ENCODE data around the gene PPP2R3B. TPM values are rescaled to one million over a fixed set of nuclear protein-coding genes. Genes with fewer than 3 reads are reported as not detected.
"Not testable (repeated sequence)": the region's sequence is repeated elsewhere in the genome, so short reads cannot be mapped to it uniquely, and the experiment has no call there.

Gene PPP2R3B
- total and polyA plus RNA-seq, 2 of the 4 experiments (the other 2 are of a cell fraction): 13.2 to 13.3 TPM

- H2AK9ac ChIP-seq (replicated peaks; ENCODE audit: low read depth, low read length, poor library complexity); H3K79me1 ChIP-seq (ENCODE audit: low read depth in 1 of 2, low read length in 2 of 2); H3K9me1 ChIP-seq (ENCODE audit: insufficient read depth, low read length); H3K4ac ChIP-seq (ENCODE audit: low read depth, low read length); H3K4me1 ChIP-seq (ENCODE audit: control insufficient read depth, insufficient read depth, low read length); H3K27ac ChIP-seq (ENCODE audit: insufficient read depth, low read length); H3K4me2 ChIP-seq (ENCODE audit: low read depth, low read length); H2AFZ ChIP-seq (replicated peaks; ENCODE audit: low read length, poor library complexity); CTCF ChIA-PET; H4K8ac ChIP-seq (ENCODE audit: low read depth in 2 of 2, low read length in 2 of 2); H4K91ac ChIP-seq (ENCODE audit: insufficient read depth, low read depth, low read length); H3K9me3 ChIP-seq (ENCODE audit: control insufficient read depth, insufficient read depth, low read length); BruUV-seq (replicated peaks); H2BK5ac ChIP-seq (ENCODE audit: low read depth, low read length, poor library complexity, severe bottlenecking); H3K4me3 ChIP-seq (ENCODE audit: insufficient read depth, low read depth, low read length); ATAC-seq (ENCODE audit: low read depth); H3K14ac ChIP-seq (replicated peaks; ENCODE audit: low read depth, low read length); H3K18ac ChIP-seq (ENCODE audit: low read depth, low read length); H2BK20ac ChIP-seq (ENCODE audit: low read depth, low read length); dilution Hi-C loops (cut with HindIII; ENCODE audit: low sequenced_read_pairs, unreplicated experiment); H2AK5ac ChIP-seq (ENCODE audit: low read depth, low read length); in situ Hi-C loops (cut with MboI; ENCODE audit: low sequenced_read_pairs); DNase-seq; H4K5ac ChIP-seq (ENCODE audit: low read depth, low read length); H3K36me3 ChIP-seq (ENCODE audit: control insufficient read depth, insufficient read depth, low read length); H3K56ac ChIP-seq (ENCODE audit: extremely low read depth, insufficient read depth, low read length); intact Hi-C loops (cut with micrococcal nuclease); H2BK120ac ChIP-seq (ENCODE audit: low read depth, low read length); H2BK15ac ChIP-seq (ENCODE audit: low read depth, low read length); POLR2A ChIA-PET (ENCODE audit: unreplicated experiment); H3K23ac ChIP-seq (ENCODE audit: low read depth, low read length); H4K20me1 ChIP-seq (ENCODE audit: insufficient read depth, low read length); H3K27me3 ChIP-seq (ENCODE audit: control insufficient read depth, insufficient read depth, low read length); H3K9ac ChIP-seq (ENCODE audit: low read depth, low read length): not testable (repeated sequence)
- WGBS, 2 experiments (ENCODE audit: extremely low coverage in 2 of 2, insufficient read length in 1 of 2): 61% methylated on average over 3 of the region's 12 CpGs; no CpG with 5 or more reads in 1 of the 2 experiments
Observed at GRCh38 chrX:432666-433065, 46.0 kb upstream of the PPP2R3B start.
